IPS-18c (cell line): ENCODE results near the gene NEUROD2.

Experiments used
- H3K4me3 ChIP-seq: 2 replicates; pipeline ENCODE4 v1.7.0; 2013; ENCODE audit warnings: low read depth, mild to moderate bottlenecking, low read length, moderate library complexity; ENCODE audit not compliant: insufficient read depth
- H3K9me3 ChIP-seq: one replicate; pipeline ENCODE4 v1.6.1; 2013; ENCODE audit warnings: mild to moderate bottlenecking, low read length, moderate library complexity; ENCODE audit not compliant: control insufficient read depth, insufficient read depth

The NEUROD2 gene

GRCh38 chr17:39609416-39610025, 1.8 kb upstream of the NEUROD2 start:
- H3K4me3 ChIP-seq, result no peak overlapping the region
- peaks cover 2% of the 10 kb centered on the region for H3K9me3 ChIP-seq

DNA sequence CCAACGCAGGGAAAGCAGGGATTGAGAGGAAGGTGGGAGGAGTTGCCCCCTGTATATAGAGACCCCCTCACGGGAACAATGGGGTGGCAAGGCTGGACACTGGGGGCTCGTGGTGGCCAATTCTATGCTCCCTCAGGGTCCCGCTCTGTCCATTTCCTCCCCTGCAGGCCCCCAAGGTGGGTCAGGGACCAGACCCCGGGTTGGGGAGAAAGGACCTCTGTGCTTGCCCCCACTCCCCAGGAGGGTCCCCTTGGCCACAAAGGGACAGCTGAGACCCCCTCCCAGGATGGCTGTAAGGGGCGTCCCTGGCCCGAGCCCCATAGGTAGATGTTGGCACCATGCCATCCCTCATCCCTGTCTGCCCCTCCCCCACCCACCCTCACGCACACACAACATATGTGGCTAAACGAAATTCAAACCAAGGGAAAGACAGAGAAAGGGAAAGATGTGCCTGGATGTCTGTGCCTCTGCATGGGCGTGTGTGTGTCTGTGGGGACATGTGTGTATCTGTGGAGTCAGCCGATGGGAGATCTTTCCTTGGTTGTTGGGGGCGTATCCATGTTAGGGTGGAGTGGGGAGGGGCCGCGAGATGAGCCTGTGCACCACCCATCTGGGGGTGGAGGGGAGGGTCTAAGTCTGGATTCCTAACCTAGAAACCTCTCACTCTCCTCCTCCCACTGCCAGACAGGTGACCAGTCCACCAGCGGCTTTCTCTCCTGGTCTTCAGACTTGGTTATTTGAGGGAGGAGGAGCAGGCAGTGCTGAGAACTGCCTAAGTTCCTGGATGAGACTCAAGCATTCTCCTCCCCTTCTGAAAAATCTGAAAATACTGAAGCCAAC, 642 bp upstream of the NEUROD2 start:
- Histone ChIP-seq H3K4me3 (no peak overlapping the region), H3K9me3 (peaks cover 2% of the 10 kb centered on the region)

DNA sequence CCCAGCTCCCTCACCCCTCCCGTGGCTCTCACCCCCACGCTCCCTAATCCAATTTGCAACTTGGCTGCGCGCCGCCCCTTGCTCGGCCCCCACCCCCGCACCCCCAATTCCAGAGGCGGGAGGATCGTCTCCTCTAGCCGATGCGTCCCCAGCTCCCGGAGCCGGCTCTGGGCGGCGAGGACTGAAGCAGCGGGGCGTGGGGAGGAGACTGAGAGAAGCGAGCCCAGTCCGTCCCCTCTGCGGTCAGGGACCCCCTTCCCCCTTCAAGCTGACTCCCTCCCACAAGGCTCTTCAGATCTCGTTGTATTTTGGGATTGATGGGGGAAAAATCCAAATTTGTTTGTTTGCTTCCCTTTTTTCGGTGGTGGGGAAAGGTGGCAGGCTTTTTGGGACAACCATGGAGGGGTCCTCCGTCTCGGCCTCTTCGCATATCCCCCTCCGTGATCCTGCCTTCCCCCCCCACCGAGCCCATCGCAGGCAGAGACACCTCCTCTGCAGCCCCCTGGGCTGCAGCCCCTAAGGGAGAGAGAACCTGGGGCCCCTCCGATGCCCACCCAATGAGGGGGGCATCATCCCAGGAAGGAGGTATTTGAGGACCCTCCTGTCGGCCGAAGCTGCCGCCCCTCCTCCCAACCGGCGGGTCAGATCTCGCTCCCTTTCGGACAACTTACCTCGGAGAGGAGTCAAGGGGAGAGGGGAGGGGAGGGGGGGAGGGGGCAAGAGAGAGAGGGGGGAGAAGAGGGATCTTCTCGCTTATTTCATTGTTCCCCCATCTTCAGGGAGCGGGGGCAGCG, 466 bp downstream of the NEUROD2 start:
- H3K9me3 ChIP-seq, result peaks cover 2% of the 10 kb centered on the region
- H3K4me3 ChIP-seq, result peak overlapping the region; percentile 40

DNA sequence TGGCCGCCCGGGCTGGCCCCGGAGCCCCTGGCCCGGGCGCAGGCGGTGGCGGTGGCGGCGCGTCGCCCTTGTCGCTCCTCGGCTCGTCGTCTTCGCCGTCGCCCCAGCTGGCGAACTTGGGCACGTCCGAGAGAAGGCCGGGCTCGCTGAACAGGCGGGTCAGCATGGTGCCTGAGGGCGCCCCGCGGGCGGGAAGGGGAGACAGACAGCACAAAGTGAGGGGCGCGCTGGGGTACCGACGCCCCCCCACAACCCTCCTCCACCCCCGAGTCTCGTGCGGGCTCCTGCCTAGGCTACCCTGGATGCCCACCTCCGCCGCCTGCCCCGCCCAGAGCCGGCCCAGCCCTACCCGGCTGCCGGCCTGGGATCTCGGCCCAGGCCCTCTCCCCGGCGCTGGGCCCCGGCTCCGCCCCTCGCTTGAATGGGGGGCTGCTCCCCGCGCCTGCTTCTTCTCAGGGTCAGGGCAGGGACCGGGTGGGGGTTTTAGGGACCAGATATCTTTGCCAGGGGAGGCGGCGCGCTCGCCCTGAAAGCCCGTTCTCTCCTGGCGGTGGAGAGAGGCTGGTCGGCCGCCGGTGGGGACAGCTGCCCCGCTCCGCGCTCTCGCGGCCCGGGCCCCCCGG, 1.2 kb downstream of the NEUROD2 start:
- H3K4me3 ChIP-seq, result peak overlapping the region; percentile 38

GRCh38 chr17:39605492-39606433, 2.0 kb downstream of the NEUROD2 start:
- peaks cover 3% of the 10 kb centered on the region for H3K9me3 ChIP-seq
- peak overlapping the region; percentile 38 for H3K4me3 ChIP-seq

More for the DNA sequence above, 1.2 kb downstream of the NEUROD2 start:
- H3K9me3 ChIP-seq, result peaks cover 2% of the 10 kb centered on the region

- peak overlapping the region; percentile 38 for H3K4me3 ChIP-seq
- H3K9me3 ChIP-seq, result peaks cover 7% of the 10 kb centered on the region
Measured at GRCh38 chr17:39604911-39605491, 2.7 kb downstream of the NEUROD2 start.

DNA sequence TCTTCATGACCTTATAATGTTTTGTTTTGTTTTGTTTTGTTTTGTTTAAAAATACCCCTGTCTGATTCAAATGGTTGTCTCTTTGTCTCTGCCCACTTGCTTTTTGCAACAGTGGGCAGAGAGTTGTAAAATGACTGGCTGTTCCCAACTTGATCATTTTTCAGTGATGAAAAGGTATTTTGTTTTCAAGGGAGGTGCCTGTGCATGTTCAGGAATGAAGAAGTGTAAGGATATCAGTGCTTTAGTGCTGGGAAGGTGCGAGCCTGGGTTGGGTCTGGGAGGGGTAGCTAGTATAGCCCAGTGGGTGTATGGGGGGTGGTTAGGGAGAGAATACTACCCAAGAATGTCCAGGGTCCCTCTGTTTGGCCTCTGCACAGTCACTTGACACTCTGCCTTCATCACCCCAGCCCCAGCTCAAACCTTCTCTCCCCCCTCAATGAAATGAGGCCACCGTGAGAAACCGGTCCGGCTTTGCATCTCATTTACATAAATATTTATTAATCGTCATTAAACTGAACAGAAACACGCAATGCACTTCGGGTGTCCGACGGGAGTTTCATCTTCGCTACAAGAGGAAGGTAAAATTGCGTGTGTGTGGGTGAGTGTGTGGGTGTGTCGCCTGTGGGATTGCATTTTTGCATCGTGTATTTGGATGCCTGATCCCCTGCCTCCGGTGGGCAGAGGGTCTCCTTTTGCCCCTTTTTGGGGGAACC, 4.3 kb downstream of the NEUROD2 start:
- Histone ChIP-seq H3K9me3 (peaks cover 8% of the 10 kb centered on the region), H3K4me3 (peak overlapping the region; percentile 30)

DNA sequence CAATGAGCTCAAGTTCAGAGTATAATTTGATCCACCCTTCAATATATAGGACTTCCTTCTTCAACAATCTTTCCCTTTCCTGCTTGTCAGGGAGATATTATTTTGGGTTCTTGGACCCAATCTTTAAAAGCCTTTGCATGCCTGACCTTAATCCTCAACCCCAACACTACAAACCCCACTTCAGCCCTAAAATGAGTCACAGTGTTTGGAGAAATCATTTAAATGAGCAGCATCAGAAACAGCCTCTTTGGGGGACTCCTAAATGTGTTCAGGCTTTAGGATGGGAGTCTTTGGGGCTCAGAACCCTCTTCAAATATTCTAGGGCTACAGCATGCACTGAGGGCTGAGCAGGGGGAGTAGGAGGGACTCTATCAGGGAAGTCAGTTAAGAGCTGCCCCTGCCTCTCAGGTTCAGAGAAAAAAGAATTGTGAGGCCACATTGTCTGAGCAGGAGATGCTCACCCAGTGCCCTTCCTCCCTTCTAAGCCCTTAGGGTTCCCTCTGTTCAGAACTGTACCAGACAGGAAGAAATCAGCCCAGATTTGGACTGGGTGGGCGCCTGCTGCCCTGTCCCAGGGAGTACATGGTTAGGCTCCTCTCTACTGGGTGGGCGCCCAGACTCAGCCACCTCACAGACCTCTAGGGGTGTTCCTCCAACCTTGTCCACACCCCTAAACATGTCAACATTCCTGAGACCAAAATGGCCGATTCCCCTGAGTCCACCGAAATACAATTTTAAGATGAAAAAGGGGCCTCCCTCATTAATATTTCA, 5.0 kb downstream of the NEUROD2 start:
- no peak overlapping the region; the same call in 1 of the 2 replicates for H3K4me3 ChIP-seq
- H3K9me3 ChIP-seq, result peaks cover 8% of the 10 kb centered on the region

DNA sequence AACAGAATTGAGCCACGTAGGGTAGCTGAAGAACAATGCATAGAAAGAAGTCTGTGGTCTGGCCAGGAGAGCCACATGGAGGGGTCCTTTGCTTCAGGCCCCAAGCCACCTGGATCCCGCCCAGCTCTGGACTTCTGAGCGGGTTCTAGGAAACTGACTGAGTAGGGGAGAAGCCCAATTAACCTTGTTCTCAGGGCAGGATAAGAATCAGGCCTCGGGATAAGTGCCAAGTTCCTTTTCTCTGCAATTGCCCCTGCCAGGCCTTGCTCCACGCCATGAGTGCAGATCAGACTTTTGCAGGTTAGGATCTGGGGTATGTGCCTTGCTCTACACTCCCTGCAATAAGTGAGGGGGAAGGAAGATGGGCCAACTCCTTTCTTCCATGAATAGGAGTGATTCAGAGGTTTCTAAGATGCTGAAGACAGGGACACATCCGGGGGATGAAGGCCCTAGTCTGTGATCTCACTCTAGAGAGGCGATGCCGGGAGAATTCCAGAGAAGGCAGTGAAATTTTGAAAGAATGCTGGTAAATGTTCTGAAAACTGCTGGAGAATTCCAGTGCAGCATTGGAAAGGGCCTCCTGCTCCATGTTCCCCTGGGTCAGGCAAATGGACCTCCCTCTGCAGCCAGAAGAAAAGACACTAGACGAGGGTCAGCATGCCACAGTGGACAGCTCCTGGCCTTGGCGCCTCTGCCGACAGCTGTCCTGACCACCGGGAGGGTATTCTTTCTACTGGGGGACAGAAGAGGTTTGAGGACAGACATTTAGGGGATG, 5.8 kb downstream of the NEUROD2 start:
- Histone ChIP-seq H3K4me3 (no peak overlapping the region; the same call in 1 of the 2 replicates), H3K9me3 (peaks cover 8% of the 10 kb centered on the region)

- no peak overlapping the region; the same call in none of the 2 replicates for H3K4me3 ChIP-seq
- H3K9me3 ChIP-seq, result peaks cover 6% of the 10 kb centered on the region
Measured at GRCh38 chr17:39600997-39601597, 6.6 kb downstream of the NEUROD2 start.

DNA sequence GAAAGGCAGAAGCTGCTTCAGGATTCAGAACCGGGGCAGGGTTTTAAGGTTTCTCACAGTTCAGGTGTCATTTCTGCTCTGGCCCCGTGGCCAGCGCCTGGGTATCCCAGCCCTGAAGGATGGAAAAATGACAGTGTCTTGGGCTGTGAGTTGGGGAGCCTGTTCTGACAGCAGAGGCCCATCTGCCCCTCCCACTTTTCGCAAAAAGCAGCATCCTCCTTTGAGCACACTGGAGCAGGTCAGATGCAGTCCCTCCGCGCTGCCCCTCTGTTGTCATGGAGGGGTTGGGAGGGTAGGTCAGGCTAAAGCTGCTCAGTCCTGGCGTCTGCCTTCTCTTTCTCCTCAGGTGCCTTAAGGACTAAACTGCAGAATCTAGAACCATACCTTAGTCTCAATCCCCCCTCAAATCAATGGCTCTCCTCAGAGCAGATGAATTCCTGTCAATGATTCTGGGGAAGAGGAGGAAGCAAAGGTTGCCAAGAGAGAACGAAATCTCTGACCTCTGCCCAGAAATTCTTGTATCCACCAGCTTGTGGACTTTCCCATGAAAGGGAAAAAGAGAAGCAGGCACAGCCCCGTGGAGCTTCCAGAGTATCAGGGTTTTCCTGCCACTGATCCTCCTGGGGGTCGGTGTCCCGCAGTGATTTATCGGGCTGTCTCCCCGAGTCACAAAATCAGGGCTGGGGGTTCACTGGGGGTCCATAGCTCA, 7.3 kb downstream of the NEUROD2 start:
- no peak overlapping the region; the same call in 1 of the 2 replicates for H3K4me3 ChIP-seq

DNA sequence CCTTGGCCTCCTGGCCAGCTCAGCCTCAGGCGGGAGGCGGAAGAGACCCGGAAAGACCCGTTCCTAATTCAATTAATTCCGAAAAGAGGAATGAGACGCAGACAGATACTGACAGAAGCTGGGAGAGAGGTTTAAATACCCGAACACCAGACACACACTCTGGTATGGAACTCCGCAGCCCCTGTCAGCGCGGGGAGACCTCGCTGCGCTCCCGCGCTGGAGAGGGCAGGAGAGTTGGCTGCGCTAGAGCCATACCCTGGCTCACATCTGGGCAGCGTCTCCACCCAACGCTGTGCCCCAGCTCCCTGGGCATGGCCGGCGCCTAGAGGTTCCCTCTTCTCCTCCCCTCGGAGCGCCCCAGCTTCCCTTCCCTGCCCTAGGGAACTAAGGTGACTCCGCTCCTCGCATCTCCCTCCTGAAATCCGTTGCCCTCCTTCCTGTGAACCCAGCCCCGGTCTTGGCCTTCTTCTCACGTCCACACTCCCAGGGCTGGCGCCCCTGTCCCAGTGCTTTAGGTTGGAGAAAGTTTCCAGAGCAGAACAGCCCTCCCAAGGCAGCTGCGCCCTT, 8.0 kb downstream of the NEUROD2 start:
- H3K9me3 ChIP-seq, result peaks cover 8% of the 10 kb centered on the region
- peak overlapping the region; percentile 28 for H3K4me3 ChIP-seq

More for the DNA sequence above, 7.3 kb downstream of the NEUROD2 start:
- H3K9me3 ChIP-seq, result peaks cover 8% of the 10 kb centered on the region
